HG03439 (cell line): ENCODE measurements around the gene SLC12A8.

Source experiments
- ATAC-seq: cut with Tn5 transposase; IDR thresholded peaks from one replicate; pipeline ENCODE4 v1.9.1; 2021; ENCODE audit warnings: mild to moderate bottlenecking, moderate library complexity; ENCODE audit not compliant: unreplicated experiment

The SLC12A8 gene

DNA sequence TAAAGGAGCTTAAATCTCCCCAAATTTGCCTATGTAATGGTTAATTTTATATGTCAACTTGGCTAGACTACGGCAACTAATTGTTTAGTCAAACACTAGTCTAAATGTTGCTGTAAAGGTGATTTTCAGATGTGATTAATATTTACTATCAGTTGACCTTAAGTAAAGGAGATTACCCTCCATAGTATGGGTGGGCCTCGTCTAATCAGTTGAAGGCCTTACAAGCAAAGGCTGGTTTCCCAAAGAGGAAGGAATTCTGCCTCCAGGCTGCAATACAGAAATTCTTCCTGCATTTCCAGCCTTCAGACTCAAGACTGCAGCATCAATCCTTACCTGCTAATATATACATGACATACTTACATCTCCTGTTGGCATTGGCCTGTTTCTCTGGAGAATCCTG is 23.6 kb downstream of the SLC12A8 start:
- ATAC-seq: no peak

- no peak for ATAC-seq
Measured at GRCh38 chr3:125187599-125187910, 25.0 kb downstream of the SLC12A8 start.

GRCh38 chr3:125186800-125187598 is 25.5 kb downstream of the SLC12A8 start:
- ATAC-seq: peak; percentile 3

- ATAC-seq: peak; percentile 74
Measured at GRCh38 chr3:125186261-125186787, 26.2 kb downstream of the SLC12A8 start.

- no peak for ATAC-seq
Measured at GRCh38 chr3:125185805-125186204, 26.7 kb downstream of the SLC12A8 start.

DNA sequence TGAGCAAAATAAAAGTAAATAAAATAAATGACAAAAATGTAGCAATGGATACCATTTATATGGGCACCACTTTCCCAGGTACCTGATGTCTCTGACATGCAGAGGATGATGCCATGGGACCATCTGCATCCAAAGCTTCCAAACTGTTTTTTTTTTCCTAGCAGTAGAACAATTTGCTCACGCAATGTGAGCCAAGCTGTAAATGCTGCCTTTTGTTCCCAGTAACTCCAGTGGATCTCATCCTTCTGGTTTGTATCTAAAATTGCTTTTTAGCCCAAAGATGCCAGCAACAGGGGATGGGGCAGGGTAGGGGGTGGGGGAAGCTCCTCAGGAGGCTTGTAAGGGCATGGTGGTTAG is 32.7 kb downstream of the SLC12A8 start:
- no peak for ATAC-seq

- no peak for ATAC-seq
Measured at GRCh38 chr3:125179143-125179883, 33.2 kb downstream of the SLC12A8 start.

- no peak for ATAC-seq
Measured at GRCh38 chr3:125177746-125178145, 34.8 kb downstream of the SLC12A8 start.

- no peak for ATAC-seq
Measured at GRCh38 chr3:125175295-125176078, 37.1 kb downstream of the SLC12A8 start.

- no peak for ATAC-seq
Measured at GRCh38 chr3:125172346-125172745, 40.2 kb downstream of the SLC12A8 start.

GRCh38 chr3:125168711-125169393 is 43.7 kb downstream of the SLC12A8 start:
- no peak for ATAC-seq

- no peak for ATAC-seq
Measured at GRCh38 chr3:125166599-125167136, 45.9 kb downstream of the SLC12A8 start.

DNA sequence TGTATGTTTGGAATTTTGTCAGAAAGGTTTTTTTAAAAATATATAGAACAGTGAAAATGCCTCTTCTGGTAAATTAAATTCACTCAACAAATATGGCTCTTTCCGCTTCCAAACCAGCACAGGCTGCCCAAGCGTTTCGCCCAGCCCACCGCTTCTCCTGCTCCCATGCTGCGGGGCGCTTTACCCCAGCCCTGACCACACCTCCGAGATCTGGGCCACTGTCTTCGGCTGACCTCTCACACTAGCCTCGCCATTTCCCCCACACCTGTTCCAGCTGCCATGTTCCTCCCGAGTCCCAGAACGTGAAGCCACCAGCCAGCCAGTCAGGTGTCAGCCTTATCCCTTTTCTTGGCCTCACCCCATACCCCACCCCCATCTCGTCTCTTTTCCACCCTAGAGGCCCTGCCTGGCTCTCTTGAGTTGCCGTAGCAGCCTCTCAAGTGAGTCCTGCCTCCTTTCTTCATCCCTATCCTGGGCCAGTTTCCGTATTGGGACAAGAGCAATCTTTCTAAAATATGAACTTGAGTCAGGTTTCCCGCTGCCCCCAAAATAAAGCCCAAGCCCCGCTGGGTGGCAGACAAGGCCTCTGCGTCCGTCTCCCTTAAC is 46.5 kb downstream of the SLC12A8 start:
- ATAC-seq: no peak

- ATAC-seq: no peak
Measured at GRCh38 chr3:125165189-125165947, 47.2 kb downstream of the SLC12A8 start.

GRCh38 chr3:125163739-125164601 is 48.6 kb downstream of the SLC12A8 start:
- ATAC-seq: no peak

DNA sequence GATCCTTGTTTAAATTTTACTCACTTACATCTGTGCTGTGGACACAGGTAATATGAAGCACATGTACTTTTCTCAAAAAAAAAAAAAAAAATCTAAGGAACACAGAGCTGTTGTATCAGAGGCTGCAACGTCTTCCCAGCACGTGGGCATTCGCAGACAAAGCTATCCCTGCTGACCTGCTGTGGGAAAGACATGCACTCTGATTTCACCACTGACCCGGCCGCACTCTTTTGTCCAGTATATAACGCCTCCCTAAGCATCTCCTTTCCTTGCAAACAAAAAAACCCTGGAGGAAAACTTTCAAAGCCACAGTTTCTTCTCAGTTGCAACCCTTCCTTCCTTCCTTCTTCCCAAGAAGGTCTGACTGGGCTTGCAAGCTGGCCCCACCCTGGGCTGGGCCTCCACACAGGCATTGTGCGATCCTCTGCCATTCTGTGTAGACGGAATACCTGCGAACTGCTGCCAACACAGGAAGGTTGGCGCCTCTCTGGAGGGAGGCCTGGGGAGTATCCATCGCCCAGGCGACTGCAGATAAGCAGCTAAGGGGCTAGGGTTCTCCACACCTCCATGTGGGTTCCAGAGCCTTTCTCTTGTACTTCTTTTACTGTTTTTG is 50.8 kb downstream of the SLC12A8 start:
- ATAC-seq: no peak

- ATAC-seq: no peak
Measured at GRCh38 chr3:125160606-125161371, 51.8 kb downstream of the SLC12A8 start.
